HepG2 (cell line): Measurements from ENCODE around the gene SMIM10L1. TPM values are rescaled to one million over a fixed set of nuclear protein-coding genes. Genes with fewer than 3 reads are reported as not detected.
A peak's percentile ranks its signal among the peaks of the same experiment; 100 is the strongest.

Source experiments
- ATAC-seq: fragments of 200-7000 bp; cut with Tn5 transposase; 3 replicates; pipeline ENCODE4 v1.9.1; 2020; ENCODE audit warnings: mild to moderate bottlenecking, moderate library complexity
- BruUV-seq: library from RNA; stranded (reverse); fragments of 400-500 nt; replicated peaks from 2 replicates; lab custom pipeline; 2021; lab: Mats Ljungman, UMichigan
- CTCF ChIA-PET: fragments of 300-600 bp; formaldehyde crosslinking; extraction: SDS; loops from one replicate; lab custom pipeline; 2021; ENCODE audit warnings: low total read pairs, inconsistent platforms, low intra/inter-chr PET ratio; lab: Yijun Ruan, JAX
- POLR2A ChIA-PET: fragments of 350-600 bp; sonication (Branson Sonifier 250); formaldehyde crosslinking; loops from one replicate; lab custom pipeline; 2020; ENCODE audit warnings: antibody characterized with exemption, inconsistent platforms; lab: Yijun Ruan, JAX
- DNase-seq: peaks from one replicate; pipeline ENCODE4 v3.0.0-alpha.2; 2015; ENCODE audit warnings: low spot score
- FAIRE-seq: peaks from 3 replicates; lab custom pipeline; 2011; peaks lifted over from hg19 to GRCh38; lab: Jason Lieb, UNC
- H2AFZ ChIP-seq: one replicate; pipeline ENCODE4 v1.6.1; 2011; ENCODE audit warnings: low read length, inconsistent platforms
- H3K27ac ChIP-seq: fragments of 300-600 bp; 3 replicates; pipeline ENCODE4 v1.8.0; 2011; ENCODE audit warnings: mixed run types, mild to moderate bottlenecking, mixed read lengths, low read length, inconsistent platforms; ENCODE audit not compliant: insufficient read depth; ENCODE audit errors: extremely low read length
- H3K27me3 ChIP-seq, 2 experiments: fragments of 200-600 bp in 1 of 2; 2 replicates in 1 of 2; 3 replicates in 1 of 2; pipeline versions ENCODE4 v1.6.0 to v1.8.0; 2011; ENCODE audit warnings: low read length in 2 of 2, mild to moderate bottlenecking in 2 of 2, moderate library complexity in 2 of 2, inconsistent platforms in 1 of 2; ENCODE audit not compliant: insufficient read depth in 2 of 2, control insufficient read depth in 1 of 2
- H3K36me3 ChIP-seq, 2 experiments: fragments of 200-600 bp in 1 of 2; replicated peaks in 1 of 2; 2 replicates in 1 of 2; 3 replicates in 1 of 2; pipeline versions ENCODE4 v1.5.1 to v1.8.0; 2011; ENCODE audit warnings: low read length in 2 of 2, inconsistent platforms in 1 of 2; ENCODE audit not compliant: insufficient read depth in 2 of 2, control insufficient read depth in 1 of 2
- H3K4me1 ChIP-seq: 2 replicates; pipeline ENCODE4 v1.5.1; 2012; ENCODE audit warnings: low read length, inconsistent platforms; ENCODE audit not compliant: insufficient read depth
- H3K4me2 ChIP-seq: 2 replicates; pipeline ENCODE4 v1.6.0; 2011; ENCODE audit warnings: low read depth, low read length, inconsistent platforms
- H3K4me3 ChIP-seq, 3 experiments: fragments of 200-600 bp in 1 of 3; sonication (generic), shearing (Covaris generic) in 1 of 3; replicated peaks in 1 of 3; 2 replicates each; pipeline ENCODE4 v1.5.1; 2011 to 2016; ENCODE audit warnings: low read length in 3 of 3, inconsistent platforms in 2 of 3, low read depth in 2 of 3, mild to moderate bottlenecking in 2 of 3, control low read depth in 1 of 3, mixed read lengths in 1 of 3; ENCODE audit not compliant: insufficient read depth in 1 of 3
- H3K79me2 ChIP-seq: one replicate; pipeline ENCODE4 v1.6.1; 2011; ENCODE audit warnings: low read length, inconsistent platforms; ENCODE audit not compliant: insufficient read depth
- H3K9ac ChIP-seq: 2 replicates; pipeline ENCODE4 v1.6.0; 2011; ENCODE audit warnings: mild to moderate bottlenecking, low read depth, low read length, inconsistent platforms; ENCODE audit not compliant: insufficient read depth
- H3K9me3 ChIP-seq: 2 replicates; pipeline ENCODE4 v1.5.1; 2012; ENCODE audit warnings: mild to moderate bottlenecking, low read length
- H4K20me1 ChIP-seq: 2 replicates; pipeline ENCODE4 v1.6.0; 2011; ENCODE audit warnings: inconsistent platforms, mild to moderate bottlenecking, low read length, moderate library complexity; ENCODE audit not compliant: insufficient read depth
- CTCF ChIP-seq: sonication (generic); formaldehyde crosslinking; IDR thresholded peaks from 2 replicates; pipeline ENCODE4 v1.5.0; 2020; ENCODE audit warnings: mild to moderate bottlenecking, missing genetic modification reagents, moderate library complexity
- ONECUT2 ChIP-seq: sonication (generic); formaldehyde crosslinking; IDR thresholded peaks from 2 replicates; pipeline ENCODE4 v1.4.0; 2020; ENCODE audit warnings: missing genetic modification reagents
- STAG1 ChIP-seq: sonication (generic); formaldehyde crosslinking; IDR thresholded peaks from 2 replicates; pipeline ENCODE4 v1.4.0; 2020; ENCODE audit warnings: missing genetic modification reagents
- WGBS: methylation state at CpG from one replicate; pipeline ENCODE4 v1.1.6; 2017; ENCODE audit warnings: low lambda C conversion rate; 5-methylcytosine and 5-hydroxymethylcytosine counted together
- in situ Hi-C: cut with HindIII; loops from 2 replicates; pipeline ENCODE4 v1.10.0; 2017; ENCODE audit warnings: low pct_unique_long_range_greater_than_20kb; ENCODE audit not compliant: extremely low pct_ligation_motif_present
- intact Hi-C: fragments of 100-400 bp; cut with micrococcal nuclease; formaldehyde crosslinking; loops from one replicate; pipeline ENCODE4 v1.10.0; 2022; ENCODE audit not compliant: unreplicated experiment
- polyA plus RNA-seq, 8 experiments: library from polyadenylated mRNA; depleted of rRNA in 3 of 8; stranded (reverse) in 7 of 8; unstranded in 1 of 8; fragments of >200 nt; fragmentation: Illumina TruSeq in 4 of 8; extraction: Trizol in 4 of 8; gene quantifications; 2 replicates each; pipeline versions ENCODE4 v1.2.1 to v1.2.3, GENCODE V29; 2011 to 2016; ENCODE audit warnings: low read depth in 4 of 8, missing spikeins in 1 of 8, mixed read lengths in 1 of 8; ENCODE audit not compliant: insufficient read depth in 1 of 8
- total RNA-seq, 5 experiments: library from RNA; depleted of rRNA; stranded (reverse); fragments of >200 nt; fragmentation: Illumina TruSeq; extraction: Trizol; gene quantifications; 2 replicates each; pipeline ENCODE4 v1.2.3, GENCODE V29; 2016; ENCODE audit warnings: low read depth in 1 of 5

Gene SMIM10L1
- total and polyA plus RNA-seq, 2 of the 13 experiments (the other 11 are each of a cell fraction or from before 2014, with no cell fraction given): 3.7 to 11.8 TPM

GRCh38 chr12:11209113-11209512 lies 38.1 kb downstream of the SMIM10L1 start:
- POLR2A ChIA-PET: no interaction called here
- CTCF ChIA-PET: no interaction called here

More at GRCh38 chr12:11209113-11209512, 38.1 kb downstream of the SMIM10L1 start:
- in situ Hi-C loops: no loop called here
- H3K27me3 ChIP-seq: no peaks in the 10 kb centered on the region
- no peaks in the 10 kb centered on the region for H3K79me2 ChIP-seq
- no TSS peak for BruUV-seq
- H2AFZ ChIP-seq: no peak overlapping the region
- intact Hi-C loops: no loop called here
- TF ChIP-seq STAG1 (CRISPR knock-in tag) (peak; percentile 43), ONECUT2 (CRISPR knock-in tag) (no peak), CTCF (CRISPR knock-in tag) (0 out of 2 replicates have a peak, but pooled peaks have one; percentile 7)
- ATAC-seq (peak; percentile 65), DNase-seq (peak; percentile 10), FAIRE-seq (no peak)
- no peak overlapping the region for H3K4me3 ChIP-seq
- H3K27ac ChIP-seq: no peak overlapping the region
- 6% methylated on average over 1 of the region's 1 CpG for WGBS
- H3K4me2 ChIP-seq: no peak overlapping the region
- no peaks in the 10 kb centered on the region for H4K20me1 ChIP-seq
- H3K9me3 ChIP-seq: no peaks in the 10 kb centered on the region
- H3K4me1 ChIP-seq: no peaks in the 10 kb centered on the region
- H3K36me3 ChIP-seq: no peaks in the 10 kb centered on the region
- H3K9ac ChIP-seq: no peak overlapping the region

Other genes with a start within 250 kb of the SMIM10L1 start
- gene PRH2, start 242.0 kb upstream of the SMIM10L1 start, total RNA-seq (2016; rRNA removed; fragmentation: Illumina TruSeq; extraction: Trizol): 0.24 TPM in 1 of 2 replicates, not detected in the other
- gene PRH2, start 242.0 kb upstream of the SMIM10L1 start, polyA plus RNA-seq (2011; rRNA removed): 0.48 and 1.3 TPM in 2 replicates
- 0.32 and 2.3 TPM in 2 replicates for gene TAS2R14, start 231.9 kb upstream of the SMIM10L1 start, total RNA-seq (2016; rRNA removed; fragmentation: Illumina TruSeq; extraction: Trizol)
- 0.86 and 1.1 TPM in 2 replicates for gene TAS2R14, start 231.9 kb upstream of the SMIM10L1 start, polyA plus RNA-seq (2011; rRNA removed)
- 0.28 and 2.2 TPM in 2 replicates for gene TAS2R50, start 184.3 kb upstream of the SMIM10L1 start, total RNA-seq (2016; rRNA removed; fragmentation: Illumina TruSeq; extraction: Trizol)
- 0.17 and 0.46 TPM in 2 replicates for gene TAS2R50, start 184.3 kb upstream of the SMIM10L1 start, polyA plus RNA-seq (2011; rRNA removed)
- gene TAS2R20, start 172.9 kb upstream of the SMIM10L1 start, total RNA-seq (2016; rRNA removed; fragmentation: Illumina TruSeq; extraction: Trizol): 0.48 and 2.9 TPM in 2 replicates
- gene TAS2R20, start 172.9 kb upstream of the SMIM10L1 start, polyA plus RNA-seq (2011; rRNA removed): 0.54 and 0.57 TPM in 2 replicates
- 0.88 and 5.3 TPM in 2 replicates for gene TAS2R19, start 148.6 kb upstream of the SMIM10L1 start, total RNA-seq (2016; rRNA removed; fragmentation: Illumina TruSeq; extraction: Trizol)
- 0.30 and 0.62 TPM in 2 replicates for gene TAS2R19, start 148.6 kb upstream of the SMIM10L1 start, polyA plus RNA-seq (2011; rRNA removed)
- 1.0 and 6.5 TPM in 2 replicates for gene TAS2R31, start 139.8 kb upstream of the SMIM10L1 start, total RNA-seq (2016; rRNA removed; fragmentation: Illumina TruSeq; extraction: Trizol)
- gene TAS2R31, start 139.8 kb upstream of the SMIM10L1 start, polyA plus RNA-seq (2011; rRNA removed): 0.60 and 0.96 TPM in 2 replicates
- gene TAS2R46, start 108.9 kb upstream of the SMIM10L1 start, total RNA-seq (2016; rRNA removed; fragmentation: Illumina TruSeq; extraction: Trizol): 0.22 and 3.5 TPM in 2 replicates
- 0.16 and 0.22 TPM in 2 replicates for gene TAS2R46, start 108.9 kb upstream of the SMIM10L1 start, polyA plus RNA-seq (2011; rRNA removed)
- gene TAS2R43, start 78.9 kb upstream of the SMIM10L1 start, total RNA-seq (2016; rRNA removed; fragmentation: Illumina TruSeq; extraction: Trizol): 1.7 TPM in 1 of 2 replicates, not detected in the other
- 0.15 TPM in 1 of 2 replicates, not detected in the other for gene TAS2R43, start 78.9 kb upstream of the SMIM10L1 start, polyA plus RNA-seq (2011; rRNA removed)
- gene TAS2R30, start 36.5 kb upstream of the SMIM10L1 start, total RNA-seq (2016; rRNA removed; fragmentation: Illumina TruSeq; extraction: Trizol): 0.72 and 5.2 TPM in 2 replicates
- gene TAS2R30, start 36.5 kb upstream of the SMIM10L1 start, polyA plus RNA-seq (2011; rRNA removed): 0.29 and 0.42 TPM in 2 replicates
- not detected in 2 replicates for gene TAS2R42, start 15.7 kb downstream of the SMIM10L1 start, total RNA-seq (2016; rRNA removed; fragmentation: Illumina TruSeq; extraction: Trizol)
- gene TAS2R42, start 15.7 kb downstream of the SMIM10L1 start, polyA plus RNA-seq (2011; rRNA removed): not detected in 2 replicates
- not detected in 2 replicates for gene PRB3, start 98.5 kb downstream of the SMIM10L1 start, total RNA-seq (2016; rRNA removed; fragmentation: Illumina TruSeq; extraction: Trizol)
- gene PRB3, start 98.5 kb downstream of the SMIM10L1 start, polyA plus RNA-seq (2011; rRNA removed): not detected in 2 replicates
- not detected in 2 replicates for gene PRB4, start 139.2 kb downstream of the SMIM10L1 start, total RNA-seq (2016; rRNA removed; fragmentation: Illumina TruSeq; extraction: Trizol)
- gene PRB4, start 139.2 kb downstream of the SMIM10L1 start, polyA plus RNA-seq (2011; rRNA removed): not detected in 2 replicates
- not detected in 2 replicates for gene PRB2, start 224.4 kb downstream of the SMIM10L1 start, total RNA-seq (2016; rRNA removed; fragmentation: Illumina TruSeq; extraction: Trizol)
- gene PRB2, start 224.4 kb downstream of the SMIM10L1 start, polyA plus RNA-seq (2011; rRNA removed): not detected in 2 replicates